NCI-H2171 (cell line): ENCODE results near the gene KRTAP10-3.
A peak's percentile ranks its signal among the peaks of the same experiment; 100 is the strongest.

Experiments
- DNase-seq: peaks from one replicate; lab custom pipeline; 2025; lab: John Stamatoyannopoulos, UW

KRTAP10-3 gene

GRCh38 chr21:44528634-44528995 is 30.0 kb downstream of the KRTAP10-3 start:
- DNase-seq: no peak

- DNase-seq: no peak
These were observed 30.5 kb downstream of the KRTAP10-3 start for GRCh38 chr21:44527983-44528633.

- no peak for DNase-seq
These were observed 31.2 kb downstream of the KRTAP10-3 start for GRCh38 chr21:44527156-44527982.

- DNase-seq: no peak
These were observed 32.2 kb downstream of the KRTAP10-3 start for GRCh38 chr21:44526096-44526997.

- no peak for DNase-seq
These were observed 33.1 kb downstream of the KRTAP10-3 start for GRCh38 chr21:44525391-44526095.

- no peak for DNase-seq
These were observed 33.9 kb downstream of the KRTAP10-3 start for GRCh38 chr21:44524414-44525371.

GRCh38 chr21:44523567-44524413 is 34.8 kb downstream of the KRTAP10-3 start:
- DNase-seq: no peak

GRCh38 chr21:44522753-44523204 is 35.8 kb downstream of the KRTAP10-3 start:
- no peak for DNase-seq

GRCh38 chr21:44521928-44522752 is 36.5 kb downstream of the KRTAP10-3 start:
- no peak for DNase-seq

GRCh38 chr21:44521301-44521927 is 37.2 kb downstream of the KRTAP10-3 start:
- no peak for DNase-seq

- no peak for DNase-seq
These were observed 38.0 kb downstream of the KRTAP10-3 start for GRCh38 chr21:44520326-44521300.

- no peak for DNase-seq
These were observed 39.0 kb downstream of the KRTAP10-3 start for GRCh38 chr21:44519346-44520325.

- DNase-seq: no peak
These were observed 39.9 kb downstream of the KRTAP10-3 start for GRCh38 chr21:44518686-44519085.

- peak; percentile 96 for DNase-seq
These were observed 41.3 kb downstream of the KRTAP10-3 start for GRCh38 chr21:44517175-44517899.

GRCh38 chr21:44516828-44517174 is 41.8 kb downstream of the KRTAP10-3 start:
- DNase-seq: no peak
